ENCODE measurements around the gene KIAA1217.

KIAA1217 gene

GRCh38 chr10:24201503-24202180, 7.3 kb upstream of the KIAA1217 start:
- TF ChIP-seq, protein P1, sequence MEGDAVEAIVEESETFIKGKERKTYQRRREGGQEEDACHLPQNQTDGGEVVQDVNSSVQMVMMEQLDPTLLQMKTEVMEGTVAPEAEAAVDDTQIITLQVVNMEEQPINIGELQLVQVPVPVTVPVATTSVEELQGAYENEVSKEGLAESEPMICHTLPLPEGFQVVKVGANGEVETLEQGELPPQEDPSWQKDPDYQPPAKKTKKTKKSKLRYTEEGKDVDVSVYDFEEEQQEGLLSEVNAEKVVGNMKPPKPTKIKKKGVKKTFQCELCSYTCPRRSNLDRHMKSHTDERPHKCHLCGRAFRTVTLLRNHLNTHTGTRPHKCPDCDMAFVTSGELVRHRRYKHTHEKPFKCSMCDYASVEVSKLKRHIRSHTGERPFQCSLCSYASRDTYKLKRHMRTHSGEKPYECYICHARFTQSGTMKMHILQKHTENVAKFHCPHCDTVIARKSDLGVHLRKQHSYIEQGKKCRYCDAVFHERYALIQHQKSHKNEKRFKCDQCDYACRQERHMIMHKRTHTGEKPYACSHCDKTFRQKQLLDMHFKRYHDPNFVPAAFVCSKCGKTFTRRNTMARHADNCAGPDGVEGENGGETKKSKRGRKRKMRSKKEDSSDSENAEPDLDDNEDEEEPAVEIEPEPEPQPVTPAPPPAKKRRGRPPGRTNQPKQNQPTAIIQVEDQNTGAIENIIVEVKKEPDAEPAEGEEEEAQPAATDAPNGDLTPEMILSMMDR (IDR thresholded peaks at IDR 0.05; ENCODE audit: extremely low read depth, missing control alignments), result no peak
- DNase-seq (ENCODE audit: low spot score), result no peak

GRCh38 chr10:24202181-24202570, 6.8 kb upstream of the KIAA1217 start:
- DNase-seq (ENCODE audit: low spot score), result no peak
- TF ChIP-seq, protein P1 (IDR thresholded peaks at IDR 0.05; ENCODE audit: extremely low read depth, missing control alignments), result no peak

- no peak for DNase-seq (ENCODE audit: low spot score)
- TF ChIP-seq, protein P1 (IDR thresholded peaks at IDR 0.05; ENCODE audit: extremely low read depth, missing control alignments), result no peak
Observed at GRCh38 chr10:24205821-24206220, 3.1 kb upstream of the KIAA1217 start.

GRCh38 chr10:24206334-24206733, 2.6 kb upstream of the KIAA1217 start:
- TF ChIP-seq, protein P1 (IDR thresholded peaks at IDR 0.05; ENCODE audit: extremely low read depth, missing control alignments), result no peak
- no peak for DNase-seq (ENCODE audit: low spot score)

DNA sequence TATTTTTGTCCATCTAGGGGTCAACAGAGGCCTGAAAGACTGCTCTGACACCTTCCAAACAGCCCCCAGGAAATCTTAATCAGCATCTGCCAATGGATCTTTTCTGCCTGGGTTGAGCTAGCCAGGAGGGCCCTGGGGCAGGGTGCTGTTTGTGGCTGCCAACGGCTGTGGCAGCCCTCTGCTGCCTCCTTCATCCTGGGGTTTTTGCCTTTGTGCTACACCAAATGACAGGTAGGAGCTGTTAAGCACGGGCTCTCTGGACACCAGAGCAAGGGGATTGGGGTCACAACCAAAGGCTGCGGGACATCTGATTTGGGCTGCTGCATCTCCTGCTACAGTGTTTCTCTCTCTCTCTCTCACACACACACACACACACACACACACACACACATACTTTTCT, 2.0 kb upstream of the KIAA1217 start:
- DNase-seq (ENCODE audit: low spot score), result no peak
- TF ChIP-seq, protein P1 (IDR thresholded peaks at IDR 0.05; ENCODE audit: extremely low read depth, missing control alignments), result no peak

- no peak for DNase-seq (ENCODE audit: low spot score)
Observed at GRCh38 chr10:24207341-24207740, 1.6 kb upstream of the KIAA1217 start.

More at GRCh38 chr10:24207341-24207740, 1.6 kb upstream of the KIAA1217 start:
- TF ChIP-seq, protein P1 (IDR thresholded peaks at IDR 0.05; ENCODE audit: extremely low read depth, missing control alignments), result no peak

Measured in GM20000 (cell line).